ENCODE data around the gene SCAP.

Gene SCAP

DNA sequence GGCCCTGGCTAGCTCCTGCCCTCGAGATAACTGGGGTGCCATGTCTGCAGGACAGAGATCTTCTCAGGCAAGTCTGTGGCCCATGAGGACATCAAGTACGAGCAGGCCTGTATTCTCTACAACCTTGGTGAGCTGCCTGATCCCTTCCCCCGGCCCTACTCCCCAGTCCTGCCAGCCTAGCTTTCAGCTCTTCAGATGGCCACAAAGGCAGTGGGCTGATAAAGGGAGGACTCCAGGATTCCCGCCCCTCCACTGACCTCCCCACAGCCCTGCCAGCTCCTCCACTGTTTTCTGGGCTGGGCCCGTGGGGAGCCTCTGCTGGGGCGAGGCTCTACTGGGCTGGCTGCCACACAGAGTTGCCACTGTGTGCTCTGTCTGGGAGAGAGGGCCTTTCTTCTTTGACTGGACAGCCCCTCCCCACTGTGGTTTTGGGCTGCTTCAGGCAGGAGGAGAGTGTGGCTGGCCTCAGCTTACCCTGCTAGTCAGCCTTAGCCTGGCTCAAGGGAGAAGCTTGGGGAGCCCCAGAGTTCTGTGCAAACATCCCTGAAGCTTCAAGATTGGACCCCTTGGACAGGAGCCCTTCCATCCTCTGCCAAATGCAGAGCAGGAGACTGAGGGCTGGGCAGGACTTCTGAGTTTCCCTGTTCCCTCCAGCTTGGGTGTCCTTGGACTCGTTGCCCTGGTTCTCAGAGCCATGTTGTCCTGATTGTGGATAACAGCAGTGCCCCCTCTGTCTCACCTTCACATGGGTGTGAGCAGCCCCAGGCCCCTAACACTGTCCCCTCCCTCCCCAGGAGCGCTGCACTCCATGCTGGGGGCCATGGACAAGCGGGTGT is 70.6 kb downstream of the SCAP start:
- no peak for TF ChIP-seq CTCF (conservative IDR thresholded peaks at IDR 0.05; ENCODE audit: low read depth, low read length)
- no peak overlapping the region for H3K4me3 ChIP-seq (ENCODE audit: low read depth, low read length)
- peak; percentile 35 for DNase-seq (ENCODE audit: low read depth)

DNA sequence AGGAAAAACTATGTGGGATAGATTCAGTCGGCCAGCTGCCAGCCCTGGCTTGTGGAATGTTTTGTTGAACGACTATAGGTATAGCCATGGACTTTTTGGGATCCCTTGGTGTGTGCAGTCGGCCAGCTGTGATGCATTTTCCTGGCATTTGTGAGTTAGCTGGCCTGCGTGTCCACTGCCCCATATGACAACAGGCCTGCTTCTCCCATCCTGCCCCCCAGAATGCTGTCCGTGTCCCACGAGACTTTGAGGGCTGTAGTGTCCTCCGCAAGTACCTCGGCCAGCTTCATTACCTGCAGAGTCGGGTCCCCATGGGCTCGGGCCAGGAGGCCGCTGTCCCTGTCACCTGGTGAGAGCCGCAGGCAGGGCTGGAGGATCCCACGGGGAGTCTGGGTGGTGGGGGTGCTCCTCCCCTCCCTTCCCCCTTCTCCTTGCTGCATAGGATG is 71.3 kb downstream of the SCAP start:
- TF ChIP-seq CTCF (conservative IDR thresholded peaks at IDR 0.05; ENCODE audit: low read depth, low read length) = no peak
- no peak for DNase-seq (ENCODE audit: low read depth)
- no peak overlapping the region for H3K4me3 ChIP-seq (ENCODE audit: low read depth, low read length)

GRCh38 chr3:47399531-47400270 is 76.0 kb downstream of the SCAP start:
- no peak for DNase-seq (ENCODE audit: low read depth)
- H3K4me3 ChIP-seq (ENCODE audit: low read depth, low read length) = no peak overlapping the region
- no peak for TF ChIP-seq CTCF (conservative IDR thresholded peaks at IDR 0.05; ENCODE audit: low read depth, low read length)

DNA sequence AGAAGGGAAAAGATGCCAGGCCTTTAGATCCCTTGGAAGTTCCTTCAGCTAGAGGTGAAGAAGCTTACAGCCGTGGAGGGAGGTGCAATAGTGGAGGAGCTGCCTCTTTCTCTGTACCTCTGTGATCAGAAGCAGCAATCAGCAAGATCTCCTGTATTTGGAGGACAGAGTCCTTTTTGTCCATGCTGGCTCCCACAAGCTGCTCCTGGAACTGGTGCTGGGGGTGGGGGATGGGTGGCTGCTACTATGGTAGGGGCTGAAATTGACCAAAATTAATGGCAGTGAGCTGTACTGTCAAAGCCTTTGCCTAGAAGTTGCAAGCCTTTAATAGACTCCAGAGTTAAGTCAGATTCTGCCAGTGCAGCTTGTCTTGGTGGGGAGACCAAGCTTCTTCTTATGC is 76.7 kb downstream of the SCAP start:
- DNase-seq (ENCODE audit: low read depth) = no peak
- no peak for TF ChIP-seq CTCF (conservative IDR thresholded peaks at IDR 0.05; ENCODE audit: low read depth, low read length)
- no peak overlapping the region for H3K4me3 ChIP-seq (ENCODE audit: low read depth, low read length)

- no peak for TF ChIP-seq CTCF (conservative IDR thresholded peaks at IDR 0.05; ENCODE audit: low read depth, low read length)
- no peak overlapping the region for H3K4me3 ChIP-seq (ENCODE audit: low read depth, low read length)
- DNase-seq (ENCODE audit: low read depth) = no peak
Observed at GRCh38 chr3:47398228-47398627, 77.5 kb downstream of the SCAP start.

DNA sequence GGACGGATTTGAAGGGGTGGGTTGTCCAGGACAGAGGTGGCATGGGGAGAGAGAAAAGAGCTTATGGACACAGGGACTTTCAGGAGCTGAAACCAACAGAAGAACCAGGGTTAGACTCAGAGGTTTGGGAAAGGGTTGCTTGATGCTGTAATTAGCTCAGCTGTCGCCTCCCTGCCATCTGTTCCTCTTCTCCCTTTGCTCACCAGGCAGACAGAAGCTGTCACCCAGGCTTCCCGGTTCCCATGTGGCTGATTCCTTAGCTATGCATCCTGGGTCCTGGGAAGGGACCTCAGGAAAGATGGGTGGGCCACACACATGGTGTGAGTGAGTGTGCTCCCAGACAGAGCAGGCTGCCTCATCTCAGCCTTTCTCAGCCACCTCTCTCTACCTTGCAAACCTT is 80.9 kb downstream of the SCAP start:
- no peak for TF ChIP-seq CTCF (conservative IDR thresholded peaks at IDR 0.05; ENCODE audit: low read depth, low read length)

More for the DNA sequence above, 80.9 kb downstream of the SCAP start:
- no peak for DNase-seq (ENCODE audit: low read depth)
- H3K4me3 ChIP-seq (ENCODE audit: low read depth, low read length) = no peak overlapping the region
